ENCODE data around the gene CDK3. TPM values are rescaled to one million over a fixed set of nuclear protein-coding genes. Genes with fewer than 3 reads are reported as not detected.

The CDK3 gene
- total RNA-seq, 2 donors from 2014 or later = 3.4 to 4.9 TPM

- no peak for DNase-seq
- Histone ChIP-seq H3K4me1 (peaks cover 8% of the 10 kb centered on the region), H3K27me3 (no peaks in the 10 kb centered on the region), H3K4me3 (no peak overlapping the region), H3K9me3 (no peaks in the 10 kb centered on the region), H3K27ac (no peak overlapping the region), H3K36me3 (replicated peaks in 1 of 2; ENCODE audit: insufficient read depth in 1 of 2, low read depth in 2 of 2) (no peaks in the 10 kb centered on the region)
- intact Hi-C loops (cut with DNase I) = loop anchor here (10.0 kb wide), 1 partner anchor 257 kb away; no protein-coding TSS in a partner anchor
- 86 to 87% methylated on average over 16 to 21 of the region's 21 CpGs for WGBS, 2 donors
- no peak for ATAC-seq
- no peak for TF ChIP-seq CTCF (IDR thresholded peaks at IDR 0.05)
- no peak for TF ChIP-seq POLR2A (IDR thresholded peaks at IDR 0.05)
Observed at GRCh38 chr17:76017481-76018339, 17.1 kb downstream of the CDK3 start.

DNA sequence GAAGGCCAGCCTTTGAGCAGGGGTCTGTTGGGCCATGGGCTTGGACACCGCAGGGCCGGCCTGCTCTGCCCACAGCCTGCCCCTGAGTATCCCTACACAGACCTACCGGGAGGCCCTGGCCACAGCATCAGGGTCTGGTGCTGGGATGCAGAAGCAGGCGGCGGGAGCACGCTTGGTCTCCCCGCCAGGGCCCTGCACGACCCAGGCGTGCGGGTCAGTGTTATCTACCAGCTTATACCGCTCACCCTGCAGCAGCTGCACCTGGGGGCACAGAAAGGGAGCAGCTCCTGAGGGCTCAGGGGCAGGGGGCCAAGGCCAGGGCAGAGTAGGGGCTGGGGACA is 17.7 kb downstream of the CDK3 start:
- Histone ChIP-seq H3K27me3 (no peaks in the 10 kb centered on the region), H3K36me3 (replicated peaks in 1 of 2; ENCODE audit: insufficient read depth in 1 of 2, low read depth in 2 of 2) (no peaks in the 10 kb centered on the region), H3K4me1 (peaks cover 8% of the 10 kb centered on the region), H3K4me3 (no peak overlapping the region), H3K27ac (no peak overlapping the region), H3K9me3 (no peaks in the 10 kb centered on the region)
- 91 to 92% methylated on average over 9 to 10 of the region's 11 CpGs for WGBS, 2 donors
- TF ChIP-seq POLR2A (IDR thresholded peaks at IDR 0.05) (no peak), CTCF (IDR thresholded peaks at IDR 0.05) (no peak)
- DNase-seq = no peak
- ATAC-seq = no peak
- intact Hi-C loops (cut with DNase I) = loop anchor here (10.0 kb wide), 1 partner anchor 256 kb away; no protein-coding TSS in a partner anchor

GRCh38 chr17:76018801-76019200 is 18.1 kb downstream of the CDK3 start:
- TF ChIP-seq POLR2A (IDR thresholded peaks at IDR 0.05) = no peak
- TF ChIP-seq CTCF (IDR thresholded peaks at IDR 0.05) = no peak
- Histone ChIP-seq H3K4me1 (peaks cover 8% of the 10 kb centered on the region), H3K27ac (no peak overlapping the region), H3K27me3 (no peaks in the 10 kb centered on the region), H3K36me3 (replicated peaks in 1 of 2; ENCODE audit: insufficient read depth in 1 of 2, low read depth in 2 of 2) (no peaks in the 10 kb centered on the region), H3K4me3 (no peak overlapping the region), H3K9me3 (no peaks in the 10 kb centered on the region)
- intact Hi-C loops (cut with DNase I) = loop anchor here (10.0 kb wide), 1 partner anchor 256 kb away; no protein-coding TSS in a partner anchor
- DNase-seq (no peak), ATAC-seq (no peak)
- 87 to 90% methylated on average over 11 to 12 of the region's 13 CpGs for WGBS, 2 donors

- ATAC-seq (no peak), DNase-seq (no peak)
- H3K4me1 ChIP-seq = no peaks in the 10 kb centered on the region
- intact Hi-C loops (cut with DNase I) = loop anchor here (10.0 kb wide), 1 partner anchor 255 kb away; no protein-coding TSS in a partner anchor
- no peaks in the 10 kb centered on the region for H3K36me3 ChIP-seq (replicated peaks in 1 of 2; ENCODE audit: insufficient read depth in 1 of 2, low read depth in 2 of 2)
- H3K4me3 ChIP-seq = no peak overlapping the region
- WGBS, 2 donors = 85 to 86% methylated on average over 6 of the region's 6 CpGs
- H3K27me3 ChIP-seq = no peaks in the 10 kb centered on the region
- no peak for TF ChIP-seq POLR2A (IDR thresholded peaks at IDR 0.05)
- no peak for TF ChIP-seq CTCF (IDR thresholded peaks at IDR 0.05)
- H3K9me3 ChIP-seq = no peaks in the 10 kb centered on the region
- H3K27ac ChIP-seq = no peak overlapping the region
Observed at GRCh38 chr17:76019833-76020467, 19.3 kb downstream of the CDK3 start.
